ENCODE results near the gene SMTNL1. TPM values are rescaled to one million over a fixed set of nuclear protein-coding genes. Genes with fewer than 3 reads are reported as not detected.
A peak's percentile ranks its signal among the peaks of the same experiment; 100 is the strongest.

SMTNL1 gene
- polyA plus RNA-seq, 1 donor = 0.58 TPM

DNA sequence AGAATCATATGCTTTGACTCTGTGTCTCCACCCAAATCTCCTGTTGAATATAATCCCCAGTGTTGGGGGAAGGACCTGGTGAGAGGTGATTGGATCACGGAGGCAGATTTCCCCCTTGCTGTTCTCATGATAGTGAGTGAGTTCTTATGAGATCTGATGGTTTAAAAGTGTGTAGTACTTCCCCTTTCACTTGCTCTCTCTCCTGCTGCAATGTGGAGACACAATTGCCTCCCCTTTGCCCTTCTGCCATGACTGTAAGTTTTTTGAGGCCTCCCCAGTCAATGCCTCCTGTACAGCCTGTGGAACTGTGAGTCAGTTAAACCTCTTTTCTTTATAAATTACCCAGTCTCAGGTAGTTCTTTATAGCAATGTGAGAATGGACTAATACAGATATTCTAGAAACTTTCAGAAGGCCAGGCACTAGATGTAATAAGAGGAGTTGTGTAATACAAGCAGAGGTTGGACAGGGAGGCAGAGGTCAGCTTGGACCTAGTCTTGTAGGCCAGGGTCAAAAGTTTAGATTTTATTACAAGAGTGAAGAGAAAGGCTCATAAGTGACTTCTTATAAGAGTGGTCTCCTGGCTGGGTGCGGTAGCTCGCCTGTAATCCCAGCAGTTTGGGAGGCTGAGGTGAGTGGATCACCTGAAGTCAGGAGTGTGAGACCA, 50.8 kb downstream of the SMTNL1 start:
- Histone ChIP-seq H3K9me3 (ENCODE audit: control insufficient read depth, low read depth, low read length) (no peaks in the 10 kb centered on the region), H3K27me3 (ENCODE audit: control insufficient read depth, insufficient read depth, low read length) (no peaks in the 10 kb centered on the region), H3K4me3 (ENCODE audit: low read length) (no peak overlapping the region), H3K4me1 (ENCODE audit: control insufficient read depth, insufficient read depth, low read length) (no peaks in the 10 kb centered on the region), H3K36me3 (ENCODE audit: control insufficient read depth, insufficient read depth, low read length) (no peaks in the 10 kb centered on the region), H3K27ac (ENCODE audit: low read length) (no peak overlapping the region)
- no CpG with 5 or more reads among the region's 3 CpGs for WGBS (ENCODE audit: insufficient coverage, low lambda C conversion rate)
- DNase-seq = no peak

DNA sequence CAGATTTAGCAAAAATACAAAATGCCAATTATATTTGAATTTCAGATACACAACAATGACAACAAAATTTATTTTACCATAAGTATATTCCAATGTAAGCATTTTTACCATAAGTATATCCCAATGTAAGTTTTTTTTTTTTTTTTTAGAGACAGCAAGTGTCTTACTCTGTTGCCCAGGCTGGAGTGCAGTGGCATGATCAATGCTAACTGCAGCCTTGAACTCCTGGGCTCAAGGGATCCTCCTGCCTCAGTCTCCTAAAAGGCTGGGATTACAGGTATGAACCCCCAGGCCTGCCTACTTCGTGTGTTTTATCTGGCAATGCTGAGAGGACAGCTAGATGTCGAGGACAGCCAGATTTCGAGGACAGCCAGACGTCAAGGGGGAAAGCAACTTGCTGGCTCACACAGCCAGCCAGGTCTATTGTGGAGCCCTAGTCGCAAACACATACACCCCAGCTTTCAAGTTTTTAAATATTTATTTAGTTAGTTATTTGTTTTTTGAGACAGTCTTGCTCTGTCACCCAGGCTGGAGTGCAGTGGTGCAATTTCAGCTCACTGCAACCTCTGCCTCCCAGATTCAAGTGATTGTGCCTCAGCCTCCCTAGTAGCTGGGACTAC, 59.0 kb downstream of the SMTNL1 start:
- no peak overlapping the region for H3K27ac ChIP-seq (ENCODE audit: low read length)

GRCh38 chr11:57597461-57597915, 60.1 kb downstream of the SMTNL1 start, which contains the start of gene SERPING1:
Gene SERPING1, plus strand, starts transcription at chr11:57597685. Its CDS starts 586 bp downstream, at chr11:57598271.
- Histone ChIP-seq H3K4me1 (ENCODE audit: control insufficient read depth, insufficient read depth, low read length) (no peaks in the 10 kb centered on the region), H3K27ac (ENCODE audit: low read length) (peak within 1 kb of the TSS; percentile 36), H3K9me3 (ENCODE audit: control insufficient read depth, low read depth, low read length) (no peaks in the 10 kb centered on the region), H3K36me3 (ENCODE audit: control insufficient read depth, insufficient read depth, low read length) (no peaks in the 10 kb centered on the region), H3K27me3 (ENCODE audit: control insufficient read depth, insufficient read depth, low read length) (peaks cover 29% of the 10 kb centered on the region), H3K4me3 (ENCODE audit: low read length) (peak within 1 kb of the TSS; percentile 41)
- DNase-seq = peak in 1 of 2 donors; percentile 29
- no CpG with 5 or more reads among the region's 10 CpGs for WGBS (ENCODE audit: insufficient coverage, low lambda C conversion rate)

More for the DNA sequence above, 59.0 kb downstream of the SMTNL1 start:
- peaks cover 29% of the 10 kb centered on the region for H3K27me3 ChIP-seq (ENCODE audit: control insufficient read depth, insufficient read depth, low read length)
- no peak for DNase-seq
- H3K4me3 ChIP-seq (ENCODE audit: low read length) = no peak overlapping the region
- H3K4me1 ChIP-seq (ENCODE audit: control insufficient read depth, insufficient read depth, low read length) = no peaks in the 10 kb centered on the region
- H3K36me3 ChIP-seq (ENCODE audit: control insufficient read depth, insufficient read depth, low read length) = no peaks in the 10 kb centered on the region
- no peaks in the 10 kb centered on the region for H3K9me3 ChIP-seq (ENCODE audit: control insufficient read depth, low read depth, low read length)
- no CpG with 5 or more reads among the region's 5 CpGs for WGBS (ENCODE audit: insufficient coverage, low lambda C conversion rate)

DNA sequence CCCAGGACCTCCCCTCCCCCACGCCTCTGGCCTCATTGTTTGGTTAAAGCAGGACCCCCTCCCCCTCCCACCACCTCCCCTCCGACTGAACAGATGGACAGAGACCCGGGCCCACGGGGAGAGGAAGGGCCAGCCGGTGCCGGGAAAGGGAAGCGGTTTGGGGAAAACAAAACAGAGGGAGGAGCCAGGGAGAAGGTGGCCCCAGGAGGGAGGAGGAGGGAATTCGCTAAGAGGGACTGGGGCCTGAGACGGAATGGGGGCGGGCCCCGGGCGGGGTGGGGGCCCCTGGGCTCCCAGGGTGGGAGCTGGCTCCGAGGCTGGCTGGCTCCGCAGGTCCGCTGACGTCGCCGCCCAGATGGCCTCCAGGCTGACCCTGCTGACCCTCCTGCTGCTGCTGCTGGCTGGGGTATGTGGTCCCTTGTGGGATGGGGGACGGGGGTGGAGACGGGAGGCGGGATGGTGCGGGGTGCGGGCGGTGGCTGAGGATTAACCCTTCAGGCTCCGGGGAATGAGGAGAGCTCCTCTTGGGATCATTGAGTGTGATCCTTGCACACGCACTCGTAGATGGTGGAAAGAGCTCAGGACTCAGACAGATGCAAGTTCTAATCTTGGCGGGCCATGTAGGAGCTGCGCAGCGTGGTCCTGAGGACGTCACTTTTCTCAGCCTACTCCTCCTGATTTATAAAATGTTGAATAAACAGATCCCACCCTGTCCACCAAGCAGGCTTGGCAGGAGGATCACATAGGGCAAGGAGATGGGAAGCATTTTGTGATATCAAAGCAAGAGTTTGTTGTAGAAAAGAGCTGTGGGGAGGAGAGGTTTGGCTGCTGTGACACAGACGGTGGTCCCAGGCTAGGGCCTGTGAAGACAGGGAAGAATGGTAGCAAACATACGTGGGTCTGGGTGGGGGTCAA, 60.8 kb downstream of the SMTNL1 start:
- Histone ChIP-seq H3K27me3 (ENCODE audit: control insufficient read depth, insufficient read depth, low read length) (peaks cover 29% of the 10 kb centered on the region), H3K36me3 (ENCODE audit: control insufficient read depth, insufficient read depth, low read length) (no peaks in the 10 kb centered on the region), H3K27ac (ENCODE audit: low read length) (peak overlapping the region; percentile 36), H3K9me3 (ENCODE audit: control insufficient read depth, low read depth, low read length) (no peaks in the 10 kb centered on the region), H3K4me3 (ENCODE audit: low read length) (peak overlapping the region; percentile 41), H3K4me1 (ENCODE audit: control insufficient read depth, insufficient read depth, low read length) (no peaks in the 10 kb centered on the region)
- WGBS (ENCODE audit: insufficient coverage, low lambda C conversion rate) = 16% methylated on average over 3 of the region's 33 CpGs
- DNase-seq = peak; percentile 41 to 59

- no peaks in the 10 kb centered on the region for H3K9me3 ChIP-seq (ENCODE audit: control insufficient read depth, low read depth, low read length)
- peaks cover 29% of the 10 kb centered on the region for H3K27me3 ChIP-seq (ENCODE audit: control insufficient read depth, insufficient read depth, low read length)
- no peaks in the 10 kb centered on the region for H3K4me1 ChIP-seq (ENCODE audit: control insufficient read depth, insufficient read depth, low read length)
- H3K36me3 ChIP-seq (ENCODE audit: control insufficient read depth, insufficient read depth, low read length) = no peaks in the 10 kb centered on the region
- DNase-seq = peak; percentile 7 to 15
- H3K27ac ChIP-seq (ENCODE audit: low read length) = peak overlapping the region; percentile 20
- peak overlapping the region; percentile 41 for H3K4me3 ChIP-seq (ENCODE audit: low read length)
- WGBS (ENCODE audit: insufficient coverage, low lambda C conversion rate) = no CpG with 5 or more reads among the region's 5 CpGs
Measured at GRCh38 chr11:57598831-57599155, 61.4 kb downstream of the SMTNL1 start.

DNA sequence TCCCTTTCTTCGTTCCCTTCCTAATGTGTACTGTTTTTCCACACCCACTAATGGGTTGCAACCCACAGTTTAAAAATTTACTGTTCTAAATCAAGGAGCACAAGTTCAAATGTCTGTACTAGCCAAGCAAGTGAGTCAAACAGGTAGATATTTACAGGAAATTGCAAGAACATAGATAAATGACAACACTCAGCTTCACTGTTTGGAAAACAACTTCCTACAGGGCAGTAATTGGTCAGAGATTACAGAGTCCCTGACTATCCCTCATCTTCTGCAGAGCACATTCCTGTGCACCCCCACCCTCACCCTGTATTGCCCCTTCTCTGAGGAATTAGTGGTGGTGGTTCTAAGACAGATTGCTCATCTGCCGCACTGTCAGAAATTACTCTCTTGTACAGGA, 62.0 kb downstream of the SMTNL1 start:
- WGBS (ENCODE audit: insufficient coverage, low lambda C conversion rate) = no CpG with 5 or more reads among the region's 2 CpGs
- Histone ChIP-seq H3K27ac (ENCODE audit: low read length) (no peak overlapping the region), H3K27me3 (ENCODE audit: control insufficient read depth, insufficient read depth, low read length) (peaks cover 29% of the 10 kb centered on the region), H3K36me3 (ENCODE audit: control insufficient read depth, insufficient read depth, low read length) (no peaks in the 10 kb centered on the region), H3K4me3 (ENCODE audit: low read length) (no peak overlapping the region), H3K4me1 (ENCODE audit: control insufficient read depth, insufficient read depth, low read length) (no peaks in the 10 kb centered on the region), H3K9me3 (ENCODE audit: control insufficient read depth, low read depth, low read length) (no peaks in the 10 kb centered on the region)
- no peak for DNase-seq

Other genes with a start within 250 kb of the SMTNL1 start
- 103 TPM for gene TNKS1BP1, start 212.6 kb upstream of the SMTNL1 start, polyA plus RNA-seq
- 94.7 TPM for gene SSRP1, start 201.7 kb upstream of the SMTNL1 start, polyA plus RNA-seq
- gene P2RX3, start 199.2 kb upstream of the SMTNL1 start, polyA plus RNA-seq = 2.1 TPM
- 0.07 TPM for gene PRG3, start 156.4 kb upstream of the SMTNL1 start, polyA plus RNA-seq
- 0.24 TPM for gene PRG2, start 146.9 kb upstream of the SMTNL1 start, polyA plus RNA-seq
- 13.4 TPM for gene SLC43A3, start 110.5 kb upstream of the SMTNL1 start, polyA plus RNA-seq
- gene RTN4RL2, start 77.1 kb upstream of the SMTNL1 start, polyA plus RNA-seq = 0.60 TPM
- gene SLC43A1, start 21.9 kb upstream of the SMTNL1 start, polyA plus RNA-seq = 16.0 TPM
- gene TIMM10, start 6.8 kb upstream of the SMTNL1 start, polyA plus RNA-seq = 29.8 TPM
- gene UBE2L6, start 30.1 kb downstream of the SMTNL1 start, polyA plus RNA-seq = 60.3 TPM
- 48.9 TPM for gene SERPING1, start 60.1 kb downstream of the SMTNL1 start, polyA plus RNA-seq
- 2.6 TPM for gene YPEL4, start 112.3 kb downstream of the SMTNL1 start, polyA plus RNA-seq
- 13.8 TPM for gene CLP1, start 120.2 kb downstream of the SMTNL1 start, polyA plus RNA-seq
- gene ZDHHC5, start 130.5 kb downstream of the SMTNL1 start, polyA plus RNA-seq = 46.4 TPM
- 14.4 TPM for gene MED19, start 174.6 kb downstream of the SMTNL1 start, polyA plus RNA-seq
- 108 TPM for gene TMX2, start 175.0 kb downstream of the SMTNL1 start, polyA plus RNA-seq
- gene SELENOH, start 203.9 kb downstream of the SMTNL1 start, polyA plus RNA-seq = 115 TPM
- 0.09 TPM for gene BTBD18, start 214.2 kb downstream of the SMTNL1 start, polyA plus RNA-seq
- 224 TPM for gene CTNND1, start 224.2 kb downstream of the SMTNL1 start, polyA plus RNA-seq

All from large intestine (tissue), 3 donors.